ENCODE measurements around the gene CANX. TPM values are rescaled to one million over a fixed set of nuclear protein-coding genes. Genes with fewer than 3 reads are reported as not detected.
"Not testable (repeated sequence)": the region's sequence is repeated elsewhere in the genome, so short reads cannot be mapped to it uniquely, and the experiment has no call there.

The CANX gene
- total RNA-seq, 1 donor from 2014 or later: 547 TPM

DNA sequence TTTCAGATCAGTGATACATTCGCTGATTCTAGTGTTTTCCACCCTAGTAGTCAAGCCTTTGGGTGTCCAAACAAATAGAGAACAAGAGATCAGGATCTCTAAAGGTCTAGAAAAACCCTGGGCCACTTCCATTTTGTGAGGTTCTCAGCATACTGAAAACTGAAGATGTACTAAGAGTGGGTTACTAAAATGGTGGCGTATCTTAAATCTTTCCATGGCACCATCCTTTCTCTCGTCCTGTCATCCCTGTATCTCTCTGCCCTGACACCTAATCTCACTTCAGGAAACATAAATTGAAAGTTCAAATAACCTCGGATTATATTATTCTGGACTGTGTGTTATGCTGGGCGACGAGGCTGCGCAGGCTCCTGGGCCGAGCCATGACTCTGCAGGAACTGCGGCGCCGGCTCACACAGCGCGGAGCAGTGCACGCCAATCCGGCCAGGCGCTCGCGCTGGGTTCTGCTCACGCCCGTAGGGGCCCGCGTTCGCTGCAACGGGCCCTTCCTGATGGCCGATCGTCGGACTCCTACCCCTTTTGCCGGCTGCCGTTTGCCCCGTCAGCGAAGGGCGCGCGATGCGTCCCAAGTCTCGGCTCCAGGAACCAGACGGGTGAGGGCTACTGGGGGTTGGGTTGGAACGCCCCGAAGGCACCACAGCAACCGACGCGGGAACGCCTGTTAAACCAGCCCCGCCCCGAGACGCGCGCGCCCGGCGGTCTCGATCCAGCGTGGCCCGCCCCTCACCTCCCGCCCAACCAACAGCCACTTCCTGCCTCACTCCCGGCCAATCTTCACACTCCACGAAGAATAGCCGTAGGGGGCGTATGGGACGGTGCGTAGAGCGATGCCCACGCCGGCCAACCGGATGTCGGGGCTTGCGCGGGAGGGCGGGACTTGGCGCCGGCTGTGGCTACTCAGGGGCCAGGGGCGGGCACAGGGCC, 503 bp upstream of the CANX start:
- intact Hi-C loops (cut with micrococcal nuclease): loop anchor here (1.0 to 10.0 kb wide), 8 partner anchors 20 to 1073 kb away; partner anchors contain the start of genes CLK4, HNRNPH1, MAML1 and MGAT4B

DNA sequence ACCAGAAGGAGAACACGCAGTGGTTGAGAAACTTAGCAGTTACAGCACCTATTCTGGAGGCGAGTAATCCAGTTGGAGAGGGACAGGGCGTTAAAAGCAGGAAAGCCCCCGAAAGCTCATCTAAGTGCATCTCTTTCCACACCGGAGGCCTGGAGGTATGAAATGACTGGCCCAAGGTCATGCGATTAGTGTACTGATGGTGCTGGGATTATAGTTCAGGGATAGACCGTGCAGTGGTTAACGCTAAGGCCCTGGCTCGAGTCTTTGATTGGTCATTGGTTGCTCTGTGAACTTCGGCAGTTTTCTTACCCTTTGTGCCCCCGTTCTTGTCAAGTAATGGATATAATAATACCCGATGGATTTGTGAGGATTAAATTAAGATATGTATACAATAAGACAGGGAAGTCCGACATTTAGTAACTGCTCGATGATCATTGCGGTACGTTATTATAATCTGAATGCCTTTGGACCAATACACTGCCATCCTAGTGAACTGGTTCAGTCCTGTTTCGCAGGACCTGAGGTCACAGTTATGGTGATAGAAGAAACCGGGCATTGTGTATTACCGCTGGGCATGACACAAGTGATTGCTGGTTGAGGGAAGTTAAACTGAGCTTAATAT, 960 bp downstream of the CANX start:
- intact Hi-C loops (cut with micrococcal nuclease): loop anchor here (2.0 to 10.0 kb wide), 3 partner anchors 123 to 1075 kb away; partner anchors contain the start of genes CLK4 and SQSTM1

DNA sequence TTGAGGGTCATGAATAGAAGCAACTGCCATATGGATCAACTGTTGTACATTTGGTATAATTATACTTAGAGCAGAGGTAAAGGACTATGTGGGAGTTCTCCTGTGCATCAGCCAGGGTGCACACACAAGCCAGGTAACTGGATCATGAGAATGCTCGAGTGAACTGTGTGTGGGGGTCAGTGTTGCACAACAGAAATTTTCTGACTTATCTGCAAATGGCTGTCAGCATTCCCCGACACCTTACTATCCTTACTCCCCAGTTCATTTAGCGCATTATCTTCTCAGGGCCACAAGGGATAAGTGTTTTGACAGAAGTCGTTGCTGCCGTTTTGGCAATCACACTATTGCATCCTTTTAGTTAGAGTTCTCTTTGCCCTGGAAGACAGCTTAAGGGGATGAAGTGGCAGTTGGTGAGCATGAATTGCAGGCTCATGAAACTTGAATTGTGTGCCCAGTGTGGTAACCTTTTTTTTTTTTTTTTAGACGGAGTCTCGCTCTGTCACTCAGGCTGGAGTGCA, 1.7 kb downstream of the CANX start:
- intact Hi-C loops (cut with micrococcal nuclease): no loop called here

GRCh38 chr5:179716286-179716685, 17.5 kb downstream of the CANX start:
- intact Hi-C loops (cut with micrococcal nuclease): no loop called here

DNA sequence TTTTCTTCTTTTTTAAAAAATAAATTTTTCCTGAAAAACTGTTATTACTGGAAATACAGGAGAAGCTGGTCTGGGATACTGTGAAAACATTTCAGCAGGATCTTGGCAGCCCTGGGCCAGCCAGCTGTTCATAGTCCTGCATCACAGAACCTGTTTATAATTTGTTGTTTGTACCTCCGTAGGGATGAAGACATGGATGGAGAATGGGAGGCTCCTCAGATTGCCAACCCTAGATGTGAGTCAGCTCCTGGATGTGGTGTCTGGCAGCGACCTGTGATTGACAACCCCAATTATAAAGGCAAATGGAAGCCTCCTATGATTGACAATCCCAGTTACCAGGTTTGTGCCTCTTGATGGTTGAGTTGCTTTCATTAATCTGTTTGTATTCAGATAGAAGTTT, 21.5 kb downstream of the CANX start:
- intact Hi-C loops (cut with micrococcal nuclease): no loop called here

DNA sequence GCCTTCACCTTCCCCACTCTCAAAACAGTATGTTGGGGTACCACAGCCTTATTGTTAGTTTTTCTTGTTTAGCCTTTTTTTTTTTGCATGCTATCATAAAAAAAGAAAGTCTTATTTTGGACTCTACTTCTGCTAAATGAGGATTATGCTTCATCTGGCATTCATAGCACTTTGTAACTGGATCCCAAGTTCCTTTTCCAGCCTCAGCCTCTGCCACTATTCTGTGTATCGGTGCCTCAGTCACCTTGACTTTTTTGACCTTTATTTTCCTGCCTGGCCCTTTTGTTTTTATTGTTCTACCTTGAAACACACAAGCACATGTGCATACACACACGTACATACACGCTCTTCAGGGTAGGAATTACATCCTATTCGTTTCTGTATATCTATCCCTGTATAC, 25.4 kb downstream of the CANX start:
- intact Hi-C loops (cut with micrococcal nuclease): no loop called here

GRCh38 chr5:179727106-179727505, 28.3 kb downstream of the CANX start:
- intact Hi-C loops (cut with micrococcal nuclease): no loop called here

GRCh38 chr5:179729303-179729702, 30.5 kb downstream of the CANX start:
- intact Hi-C loops (cut with micrococcal nuclease): no loop called here

GRCh38 chr5:179729727-179730126, 31.0 kb downstream of the CANX start:
- intact Hi-C loops (cut with micrococcal nuclease): loop anchor here (5.0 to 10.0 kb wide), 2 partner anchors 68 to 1075 kb away; partner anchors contain the start of gene MGAT1

GRCh38 chr5:179730356-179730755, 31.6 kb downstream of the CANX start:
- intact Hi-C loops (cut with micrococcal nuclease): loop anchor here (5.0 to 10.0 kb wide), 2 partner anchors 67 to 1074 kb away; partner anchors contain the start of gene MGAT1

- intact Hi-C loops (cut with micrococcal nuclease): loop anchor here (5.0 to 10.0 kb wide), 2 partner anchors 66 to 1074 kb away; partner anchors contain the start of gene MGAT1
These were observed 32.1 kb downstream of the CANX start for GRCh38 chr5:179730852-179731251.

DNA sequence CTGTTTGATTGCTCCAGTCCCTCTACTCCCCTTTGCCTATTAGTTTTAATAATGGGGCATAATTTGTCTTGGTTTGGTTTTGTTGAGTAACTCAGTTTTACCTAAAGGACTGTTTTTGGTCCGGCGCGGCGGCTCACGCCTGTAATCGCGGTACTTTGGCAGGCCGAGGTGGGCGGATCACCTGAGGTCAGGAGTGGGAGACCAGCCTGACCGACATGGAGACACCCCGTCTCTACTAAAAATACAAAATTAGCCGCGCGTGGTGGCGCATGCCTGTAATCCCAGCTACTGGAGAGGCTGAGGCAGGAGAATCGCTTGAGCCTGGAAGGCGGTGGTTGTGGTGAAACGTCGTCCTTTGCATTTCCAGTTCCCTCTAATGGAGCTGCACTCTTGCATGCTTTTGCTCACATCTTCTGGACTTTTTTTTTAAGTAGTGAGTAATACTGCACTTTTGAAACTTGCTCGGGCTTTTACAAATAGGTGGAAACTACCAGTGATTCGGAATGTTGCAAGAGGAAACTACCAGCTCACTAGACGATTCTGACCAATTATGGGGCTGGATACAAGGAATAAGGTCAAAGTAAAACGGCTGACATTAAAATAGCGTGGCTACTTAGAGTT, 33.1 kb downstream of the CANX start:
- intact Hi-C loops (cut with micrococcal nuclease): loop anchor here (1.0 to 10.0 kb wide), 9 partner anchors 30 to 1073 kb away; partner anchors contain the start of genes CANX, HNRNPH1, MGAT1 and MGAT4B

- intact Hi-C loops (cut with micrococcal nuclease): loop anchor here (1.0 to 10.0 kb wide), 9 partner anchors 30 to 1072 kb away; partner anchors contain the start of genes CANX, HNRNPH1, MGAT1 and MGAT4B
These were observed 33.7 kb downstream of the CANX start, which contains the start of gene MAML1 for GRCh38 chr5:179732412-179732917. Gene MAML1, plus strand, starts transcription at chr5:179732822. Its CDS starts 291 bp downstream, at chr5:179733113.

DNA sequence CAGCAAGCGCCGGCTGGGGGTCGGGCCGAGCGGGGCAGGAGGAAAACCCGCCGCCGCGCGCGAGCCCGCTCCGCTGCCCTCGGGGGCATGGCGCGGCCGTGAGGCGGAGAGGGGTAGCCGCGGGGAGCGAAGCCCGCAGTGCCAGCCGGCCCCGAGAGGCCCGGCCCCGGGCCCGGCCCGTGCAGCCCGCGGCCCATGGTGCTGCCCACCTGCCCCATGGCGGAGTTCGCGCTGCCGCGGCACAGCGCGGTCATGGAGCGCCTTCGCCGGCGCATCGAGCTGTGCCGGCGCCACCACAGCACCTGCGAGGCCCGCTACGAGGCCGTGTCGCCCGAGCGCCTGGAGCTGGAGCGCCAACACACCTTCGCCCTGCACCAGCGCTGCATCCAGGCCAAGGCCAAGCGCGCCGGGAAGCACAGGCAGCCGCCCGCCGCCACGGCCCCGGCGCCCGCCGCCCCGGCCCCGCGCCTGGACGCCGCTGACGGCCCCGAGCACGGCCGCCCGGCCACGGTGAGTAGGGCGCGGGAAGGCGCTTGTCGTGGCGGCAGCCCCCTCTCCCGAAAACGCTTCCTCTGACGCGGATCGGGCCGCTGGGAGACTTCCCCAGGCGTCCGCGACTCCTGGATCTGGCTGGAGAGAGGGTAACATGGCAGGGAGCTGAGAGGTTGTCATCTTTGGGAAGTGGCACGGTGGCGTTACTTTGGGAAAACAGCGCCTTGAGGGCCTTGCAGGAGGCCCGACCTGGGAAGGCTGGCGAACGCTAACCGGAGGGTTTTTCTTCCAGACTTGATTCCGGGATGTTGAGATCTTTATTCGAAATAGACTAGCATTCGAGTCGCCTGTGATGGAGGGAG, 34.4 kb downstream of the CANX start:
- intact Hi-C loops (cut with micrococcal nuclease): loop anchor here (1.0 to 10.0 kb wide), 9 partner anchors 29 to 1072 kb away; partner anchors contain the start of genes CANX, HNRNPH1, MGAT1 and MGAT4B

DNA sequence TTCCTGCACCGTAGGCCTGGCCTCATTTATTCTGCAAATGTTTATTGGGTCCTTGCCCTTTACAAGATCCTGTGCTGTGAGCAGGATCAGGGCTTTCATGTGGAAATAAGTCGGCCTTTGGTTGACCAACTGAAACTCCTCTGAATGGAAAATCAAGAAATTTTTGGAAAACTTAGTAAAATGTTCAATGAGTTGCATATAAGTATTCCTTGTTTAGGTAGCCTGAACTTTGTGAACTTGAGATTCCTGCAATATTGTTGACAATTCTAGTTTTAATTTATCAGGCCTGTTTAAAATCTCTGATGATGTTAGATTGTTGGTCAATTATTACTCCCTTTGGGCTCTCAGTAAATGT, 35.0 kb downstream of the CANX start:
- intact Hi-C loops (cut with micrococcal nuclease): loop anchor here (2.0 to 10.0 kb wide), 5 partner anchors 64 to 1071 kb away; partner anchors contain the start of genes MGAT1, MGAT4B and RUFY1

- intact Hi-C loops (cut with micrococcal nuclease): loop anchor here (5.0 to 10.0 kb wide), 2 partner anchors 63 to 1070 kb away; partner anchors contain the start of gene MGAT1
These were observed 35.9 kb downstream of the CANX start for GRCh38 chr5:179734536-179735164.

- intact Hi-C loops (cut with micrococcal nuclease): loop anchor here (10.0 kb wide), 1 partner anchor 1066 kb away; the partner anchor contains the start of gene MGAT1
These were observed 40.0 kb downstream of the CANX start for GRCh38 chr5:179738742-179739141.

DNA sequence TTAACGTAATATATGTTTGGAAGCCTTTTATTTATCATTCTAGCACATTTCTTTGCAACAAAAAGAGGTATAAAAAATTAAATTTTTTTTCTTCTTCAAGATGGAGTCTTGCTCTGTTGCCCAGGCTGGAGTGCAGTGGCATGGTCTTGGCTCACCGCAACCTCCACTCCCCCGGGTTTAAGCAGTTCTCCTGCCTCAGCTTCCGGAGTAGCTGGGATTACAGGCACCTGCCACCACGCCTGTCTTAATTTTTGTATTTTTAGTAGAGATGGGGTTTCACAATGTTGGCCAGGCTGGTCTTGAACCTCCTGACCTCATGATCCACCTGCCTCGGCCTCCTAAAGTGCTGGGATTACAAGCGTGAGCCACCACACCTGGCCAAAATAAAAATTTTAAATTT, 45.3 kb downstream of the CANX start:
- intact Hi-C loops (cut with micrococcal nuclease): not testable (repeated sequence)

- intact Hi-C loops (cut with micrococcal nuclease): no loop called here
These were observed 48.1 kb downstream of the CANX start for GRCh38 chr5:179746872-179747271.

Measured in T-helper 2 cell treated with Interferon-gamma antibody and Interleukin-4, amounts not matched to agents 100 ng/mL and 5 ng/mL, for 36 hours (primary cell).